A375 (cell line): ENCODE data around the gene PNMA5. TPM values are rescaled to one million over a fixed set of nuclear protein-coding genes. Genes with fewer than 3 reads are reported as not detected.

Experiments
- total RNA-seq: library from RNA; depleted of rRNA; stranded (reverse); fragments of >200 nt; shearing (Covaris generic); gene quantifications from 2 replicates; pipeline ENCODE4 v1.2.3, GENCODE V29; 2014; rRNA removed

Gene PNMA5
- not detected in 2 replicates for total RNA-seq

DNA sequence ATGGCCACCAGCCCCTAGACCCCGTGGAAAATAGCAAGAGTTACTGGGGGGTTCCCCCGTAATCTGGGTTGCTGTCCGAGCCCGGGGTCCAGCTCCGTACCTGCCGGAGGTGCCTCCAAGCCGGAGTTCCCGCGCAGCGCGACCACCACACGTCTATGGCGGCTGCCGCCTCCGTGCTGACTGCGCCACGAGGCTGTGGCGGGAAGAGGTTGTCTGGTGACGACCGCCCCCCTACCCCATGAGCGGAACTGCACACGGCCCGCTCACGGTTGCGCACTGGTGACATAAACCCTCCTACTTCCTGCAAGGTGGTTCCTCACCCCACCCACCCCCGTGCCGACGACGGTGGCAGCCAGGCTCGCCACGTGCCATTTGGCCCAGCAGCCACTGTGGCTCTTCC, at the start of gene PNMA5:
PNMA5 (minus strand) TSS at position 184 of the 400 bp plus-strand sequence. CDS start 2,518 bp downstream, outside the sequence.

Other genes with a start within 250 kb of the PNMA5 start
- gene MAGEA2, start 240.3 kb downstream of the PNMA5 start, total RNA-seq, result 80.6 and 90.5 TPM in 2 replicates
- gene CSAG3, start 234.9 kb downstream of the PNMA5 start, total RNA-seq, result 8.5 and 11.0 TPM in 2 replicates
- 120 and 123 TPM in 2 replicates for gene MAGEA6, start 224.4 kb downstream of the PNMA5 start, total RNA-seq
- 21.0 and 26.1 TPM in 2 replicates for gene CETN2, start 163.4 kb downstream of the PNMA5 start, total RNA-seq
- gene NSDHL, start 163.1 kb downstream of the PNMA5 start, total RNA-seq, result 12.3 and 15.6 TPM in 2 replicates
- gene ZNF185, start 96.0 kb downstream of the PNMA5 start, total RNA-seq, result 0.45 and 0.79 TPM in 2 replicates
- gene PNMA3, start 62.4 kb upstream of the PNMA5 start, total RNA-seq, result 0.08 TPM in 1 of 2 replicates, not detected in the other
- gene PNMA6A, start 78.3 kb upstream of the PNMA5 start, total RNA-seq, result 0.08 and 0.40 TPM in 2 replicates
- gene MAGEA1, start 185.2 kb upstream of the PNMA5 start, total RNA-seq, result 7.0 and 7.1 TPM in 2 replicates